HG03558 (cell line): ENCODE data around the gene TM9SF4.

Experiments
- ATAC-seq: cut with Tn5 transposase; IDR thresholded peaks from one replicate; pipeline ENCODE4 v1.9.1; 2021; ENCODE audit warnings: moderate number of reproducible peaks; ENCODE audit not compliant: unreplicated experiment; ENCODE audit errors: extremely low read depth

Gene TM9SF4

GRCh38 chr20:32125506-32125905 lies 16.0 kb downstream of the TM9SF4 start:
- no peak for ATAC-seq

- no peak for ATAC-seq
These were observed 17.4 kb downstream of the TM9SF4 start for GRCh38 chr20:32126919-32127318.

DNA sequence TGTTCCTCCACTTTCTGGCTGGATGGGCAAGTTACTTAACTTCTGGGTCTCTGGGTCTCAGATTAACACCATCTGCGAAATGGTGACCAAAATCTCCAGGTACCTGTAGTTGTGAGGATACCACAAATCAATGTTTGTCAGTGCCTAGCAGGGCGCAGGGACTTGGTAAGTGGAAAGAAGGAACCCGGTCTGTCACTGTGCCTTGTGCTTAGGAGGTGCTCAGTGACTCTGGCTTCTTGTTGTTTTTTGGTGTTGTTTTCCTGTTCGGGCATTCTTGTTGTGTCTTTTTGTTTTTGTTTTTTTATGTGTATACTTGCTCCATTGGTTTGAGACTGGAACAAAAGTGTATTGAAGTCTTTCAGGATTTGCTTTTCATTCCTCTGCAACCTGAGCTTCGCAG lies 17.8 kb downstream of the TM9SF4 start:
- no peak for ATAC-seq

GRCh38 chr20:32128167-32128566 lies 18.7 kb downstream of the TM9SF4 start:
- no peak for ATAC-seq

DNA sequence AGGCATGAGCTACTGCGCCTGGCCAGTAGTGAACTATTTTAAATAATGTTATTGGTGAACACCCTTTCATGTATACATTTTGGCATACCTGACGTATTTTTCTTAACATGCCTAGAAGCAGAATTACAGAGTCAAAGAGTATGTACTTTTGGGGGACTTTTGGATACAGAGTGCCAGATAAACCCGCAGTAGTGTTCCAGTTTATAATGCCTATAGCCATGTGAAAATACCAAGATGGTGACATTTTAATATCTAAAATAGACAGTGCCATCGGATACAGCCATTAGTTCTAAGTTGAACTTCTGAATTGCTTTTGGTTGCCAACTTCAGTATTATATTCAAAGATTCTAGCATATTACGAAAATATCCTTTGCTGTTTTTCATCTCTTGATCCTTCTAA lies 20.3 kb downstream of the TM9SF4 start:
- no peak for ATAC-seq

DNA sequence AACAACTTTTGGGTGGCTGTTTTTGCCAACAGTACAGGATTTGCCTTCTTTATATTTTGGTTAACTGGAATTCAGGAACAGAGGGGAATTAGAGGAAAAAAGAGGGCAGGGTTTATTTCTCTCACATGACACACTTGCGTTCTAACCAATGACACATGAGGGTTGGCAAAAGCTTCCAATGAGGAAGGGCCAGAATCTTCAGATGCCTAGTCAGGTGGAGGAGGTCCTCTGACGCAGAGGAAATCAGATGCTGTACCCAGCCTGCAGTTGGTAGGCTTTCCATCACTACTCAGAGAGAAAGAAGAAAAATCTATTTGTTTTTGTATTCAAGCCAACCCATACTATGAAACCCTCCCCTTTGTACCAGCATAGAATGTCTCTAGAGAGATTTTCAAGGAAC lies 20.8 kb downstream of the TM9SF4 start:
- no peak for ATAC-seq

DNA sequence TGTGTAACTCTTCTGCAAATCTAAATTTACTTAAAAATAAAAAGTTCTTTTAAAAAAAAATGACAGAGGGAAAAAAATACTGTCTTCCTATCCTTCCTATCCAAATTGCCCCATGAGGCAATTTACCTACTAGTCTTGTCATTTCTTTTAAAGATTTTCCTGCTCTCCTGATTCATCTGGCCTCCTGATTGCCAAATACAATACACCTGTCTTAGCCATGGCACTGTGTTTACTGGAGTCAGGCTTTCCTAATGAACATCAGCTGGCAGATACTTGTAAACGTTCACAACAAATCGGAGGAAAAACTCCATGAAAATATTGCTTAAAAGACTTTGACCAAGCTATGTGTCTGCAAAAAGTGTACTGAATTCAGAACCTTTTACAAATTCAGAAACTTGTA lies 21.5 kb downstream of the TM9SF4 start:
- ATAC-seq = no peak

DNA sequence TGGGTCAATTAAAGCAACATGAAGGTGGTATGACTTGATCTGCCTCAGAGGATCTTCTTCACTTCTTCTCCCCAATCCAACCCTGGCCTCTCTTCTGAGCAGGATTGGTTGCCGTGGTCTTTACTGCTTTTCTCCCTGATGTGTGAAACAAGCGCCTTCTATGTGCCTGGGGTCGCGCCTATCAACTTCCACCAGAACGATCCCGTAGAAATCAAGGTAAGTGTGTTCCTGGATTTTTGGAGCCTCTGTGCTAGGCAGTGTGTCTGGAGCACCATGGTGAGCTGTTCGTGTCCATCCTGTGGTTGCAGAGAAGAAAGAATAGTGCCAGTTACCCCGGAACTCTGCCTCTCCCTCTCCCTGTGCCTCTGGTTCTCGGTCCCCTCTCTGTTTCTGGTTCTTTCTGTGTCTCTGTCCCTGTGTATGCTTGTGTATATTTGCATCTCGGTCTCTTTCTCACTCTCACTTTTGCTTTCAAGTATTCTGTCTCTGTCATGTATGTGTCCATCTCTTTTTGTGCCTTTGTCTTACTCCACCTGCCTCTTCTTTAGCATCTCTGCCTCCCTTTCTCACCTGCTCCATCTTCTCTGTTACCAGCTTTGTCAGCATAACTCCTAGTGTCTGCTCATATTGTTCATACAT lies 23.5 kb downstream of the TM9SF4 start:
- ATAC-seq = peak; percentile 76

DNA sequence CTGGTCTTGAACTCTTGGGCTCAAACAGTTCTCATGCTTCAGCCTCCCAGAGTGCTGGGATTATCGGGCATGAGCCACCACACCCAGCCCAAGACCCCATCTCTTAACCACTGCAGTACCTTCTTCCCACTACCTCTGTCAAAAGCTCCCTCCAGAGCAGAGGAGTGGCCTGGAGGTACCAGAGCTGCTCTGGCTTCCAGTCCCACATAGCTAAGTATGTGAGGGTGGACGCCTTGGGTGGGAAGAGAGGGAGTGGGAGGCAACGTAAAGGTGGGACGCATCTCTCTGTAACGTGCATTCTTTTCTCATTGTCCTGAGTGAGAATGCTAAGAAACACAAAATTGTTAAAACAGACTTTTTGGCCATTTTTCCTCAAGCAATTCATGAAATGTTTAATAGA lies 24.5 kb downstream of the TM9SF4 start:
- ATAC-seq = no peak

DNA sequence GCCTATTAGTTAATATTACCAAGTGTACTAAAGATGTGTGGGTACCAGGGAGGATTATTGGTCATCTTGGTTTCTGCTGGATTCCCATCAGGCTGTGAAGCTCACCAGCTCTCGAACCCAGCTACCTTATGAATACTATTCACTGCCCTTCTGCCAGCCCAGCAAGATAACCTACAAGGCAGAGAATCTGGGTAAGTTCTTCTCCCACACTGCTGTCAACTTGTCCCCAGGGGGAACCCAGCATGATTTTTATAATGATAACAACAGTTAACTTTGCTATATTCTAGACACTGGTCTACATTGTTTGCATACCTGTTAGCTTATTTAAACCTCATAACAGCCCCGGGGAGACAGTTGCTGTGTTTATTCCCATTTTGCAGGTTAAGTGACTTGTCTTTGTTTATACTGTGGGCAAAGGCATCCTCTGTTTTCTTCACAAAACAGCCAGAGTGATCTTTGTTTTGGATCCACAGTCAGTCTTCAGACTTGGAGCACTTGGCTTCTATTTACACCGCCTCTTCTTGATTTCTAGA lies 26.5 kb downstream of the TM9SF4 start:
- ATAC-seq = no peak

DNA sequence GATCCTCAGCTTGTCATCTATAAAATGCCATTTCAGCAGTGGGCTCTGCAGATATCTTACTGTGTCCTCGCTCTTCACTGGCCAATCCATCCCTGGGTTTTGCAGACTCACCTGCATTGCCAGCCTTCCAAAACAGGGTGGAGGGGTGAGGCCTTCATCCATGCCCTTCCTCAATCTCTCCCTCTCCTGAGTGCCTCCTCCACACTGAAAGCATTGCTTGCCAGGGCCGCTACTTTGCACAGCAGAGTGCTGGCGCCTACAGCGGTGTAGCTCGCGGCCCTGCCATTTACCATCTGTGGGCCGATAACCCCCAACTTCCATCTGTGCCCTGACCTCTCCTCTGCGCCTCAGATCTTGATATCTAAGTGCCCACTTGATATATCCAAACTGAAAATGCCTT lies 29.4 kb downstream of the TM9SF4 start:
- ATAC-seq = no peak

- ATAC-seq = no peak
These were observed 30.4 kb downstream of the TM9SF4 start for GRCh38 chr20:32139947-32140346.

DNA sequence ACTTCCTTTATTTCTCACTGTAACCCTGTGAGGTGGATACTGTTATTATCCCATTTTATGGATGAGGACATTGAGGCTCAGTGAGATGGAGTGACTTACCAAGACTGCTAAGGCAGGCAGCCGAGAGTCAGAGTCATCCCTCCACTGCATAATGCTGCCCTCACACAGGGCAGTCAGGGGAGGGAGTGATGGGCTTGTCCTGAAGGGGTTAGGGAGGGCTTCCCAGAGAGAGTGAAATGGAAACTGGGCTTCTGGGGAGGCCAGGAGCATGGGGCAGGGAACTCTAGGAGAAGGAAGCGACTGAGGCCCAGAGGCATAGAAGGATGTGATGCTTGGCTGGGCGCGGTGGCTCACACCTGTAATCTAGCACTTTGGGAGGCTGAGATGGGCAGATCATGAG lies 31.1 kb downstream of the TM9SF4 start:
- ATAC-seq = no peak

DNA sequence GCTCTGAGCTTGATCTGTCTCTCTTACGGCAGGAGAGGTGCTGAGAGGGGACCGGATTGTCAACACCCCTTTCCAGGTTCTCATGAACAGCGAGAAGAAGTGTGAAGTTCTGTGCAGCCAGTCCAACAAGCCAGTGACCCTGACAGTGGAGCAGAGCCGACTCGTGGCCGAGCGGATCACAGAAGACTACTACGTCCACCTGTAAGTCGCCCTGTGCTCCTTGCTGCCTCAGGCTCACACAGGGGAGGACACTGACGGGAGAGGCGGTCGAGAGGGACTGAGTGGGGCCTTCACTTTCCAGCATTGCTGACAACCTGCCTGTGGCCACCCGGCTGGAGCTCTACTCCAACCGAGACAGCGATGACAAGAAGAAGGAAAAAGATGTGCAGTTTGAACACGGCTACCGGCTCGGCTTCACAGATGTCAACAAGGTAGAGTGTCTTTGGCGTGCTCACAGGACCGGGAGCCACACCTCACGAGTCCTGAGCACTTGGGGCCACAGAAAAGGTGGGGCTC lies 32.0 kb downstream of the TM9SF4 start:
- ATAC-seq = no peak

DNA sequence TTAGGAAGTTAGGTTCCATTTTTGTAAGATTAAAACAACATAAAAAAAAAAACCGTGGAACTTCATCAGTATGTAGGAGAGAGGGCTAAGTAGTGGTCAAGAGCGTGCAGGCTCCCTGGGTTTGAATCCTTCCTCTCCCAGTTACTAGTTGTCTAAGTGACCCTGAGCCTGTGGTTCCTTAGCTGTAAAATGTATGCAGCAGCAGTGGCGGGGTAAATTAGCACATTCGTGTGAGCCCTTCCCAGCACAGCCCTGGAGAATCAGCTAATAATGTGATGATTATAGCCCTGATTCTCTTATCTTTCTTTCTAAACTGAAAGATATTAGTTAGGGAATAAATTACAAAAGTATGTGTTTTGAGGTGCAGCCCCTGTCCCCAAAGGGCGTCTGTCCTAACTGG lies 32.6 kb downstream of the TM9SF4 start:
- ATAC-seq = no peak

- ATAC-seq = no peak
These were observed 33.5 kb downstream of the TM9SF4 start for GRCh38 chr20:32142991-32143390.

- no peak for ATAC-seq
These were observed 35.6 kb downstream of the TM9SF4 start for GRCh38 chr20:32144898-32145662.

DNA sequence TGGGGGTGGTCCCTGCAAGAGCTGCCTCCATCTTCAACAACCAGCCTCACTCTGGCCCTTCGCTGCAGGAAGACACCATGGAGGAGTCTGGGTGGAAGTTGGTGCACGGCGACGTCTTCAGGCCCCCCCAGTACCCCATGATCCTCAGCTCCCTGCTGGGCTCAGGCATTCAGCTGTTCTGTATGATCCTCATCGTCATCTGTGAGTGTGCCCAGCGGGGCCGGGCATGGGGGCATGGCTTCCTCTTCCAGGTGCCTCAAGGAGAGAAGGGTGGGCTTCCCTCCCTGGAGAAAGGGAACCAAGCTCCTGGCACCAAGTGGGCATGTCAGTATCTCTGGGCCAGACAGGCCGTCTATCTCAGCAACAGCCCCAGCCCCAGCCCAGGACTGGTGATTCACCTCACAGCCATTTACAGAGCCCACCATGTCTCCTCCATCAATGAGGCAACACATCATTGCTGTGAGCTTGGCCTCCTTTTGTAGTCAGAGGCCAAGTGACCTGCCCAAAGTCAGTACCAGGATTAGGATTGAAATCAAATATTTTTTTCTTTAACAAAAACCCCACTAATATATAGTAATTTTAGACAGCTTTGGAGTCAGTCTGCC lies 40.2 kb downstream of the TM9SF4 start:
- no peak for ATAC-seq

- ATAC-seq = no peak
These were observed 40.9 kb downstream of the TM9SF4 start for GRCh38 chr20:32150291-32150848.

DNA sequence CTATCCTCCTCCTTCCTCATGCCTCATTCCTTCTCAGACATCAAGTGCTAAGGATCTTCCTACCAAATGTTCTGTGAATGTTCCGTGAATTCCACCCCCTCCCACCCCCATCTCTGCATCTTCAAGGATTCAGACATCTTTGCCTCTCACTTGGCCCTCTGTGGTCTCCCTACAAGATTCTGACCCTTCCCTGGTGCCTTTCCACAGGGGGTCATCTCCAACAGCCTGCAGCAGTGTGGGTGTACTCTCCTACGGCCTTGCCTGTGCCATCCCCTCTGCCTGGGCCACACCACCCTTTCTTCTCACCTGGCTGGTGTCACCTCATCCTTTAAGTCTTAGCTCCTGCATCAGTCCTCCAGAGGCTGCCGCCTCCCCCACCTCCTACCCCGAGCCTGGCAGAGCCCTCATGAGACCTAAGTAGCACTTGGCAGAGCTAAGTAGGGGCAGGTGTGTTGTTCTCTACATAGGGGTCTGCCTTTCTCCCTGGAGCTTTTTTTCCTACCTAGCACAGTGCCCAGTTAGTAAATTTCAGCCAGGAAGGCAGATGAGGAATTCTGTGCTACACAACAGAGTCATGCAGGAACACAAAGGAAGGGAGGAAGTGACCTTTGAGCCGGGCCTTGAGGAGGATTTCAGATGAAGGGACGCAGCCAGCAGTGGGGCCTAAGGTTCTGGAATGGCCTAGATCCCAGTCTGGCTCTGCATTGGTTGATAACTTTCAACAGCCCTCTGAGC lies 43.1 kb downstream of the TM9SF4 start:
- no peak for ATAC-seq
